Thymus (tissue), 11 donors: Measurements from ENCODE around the gene APP. TPM values are rescaled to one million over a fixed set of nuclear protein-coding genes. Genes with fewer than 3 reads are reported as not detected.

Experiments
- DNase-seq, 9 donors: peaks; one replicate each; pipeline ENCODE4 v3.0.0-alpha.2; 2013; ENCODE audit warnings: low spot score in 9 of 9, low read depth in 6 of 9, missing footprints in 1 of 9
- H3K27ac ChIP-seq, 2 donors: one replicate each; pipeline ENCODE4 v1.5.1; 2013; ENCODE audit warnings: control low read depth in 1 of 2, low read depth in 1 of 2, low read length in 1 of 2, mild to moderate bottlenecking in 1 of 2, moderate library complexity in 1 of 2
- H3K27me3 ChIP-seq, 2 donors: one replicate each; pipeline ENCODE4 v1.5.1; 2013; ENCODE audit warnings: low read length in 1 of 2; ENCODE audit not compliant: control insufficient read depth in 2 of 2, insufficient read depth in 1 of 2
- H3K36me3 ChIP-seq, 2 donors: one replicate each; pipeline ENCODE4 v1.5.1; 2013; ENCODE audit warnings: low read length in 1 of 2, mild to moderate bottlenecking in 1 of 2, moderate library complexity in 1 of 2; ENCODE audit not compliant: control insufficient read depth in 2 of 2, insufficient read depth in 2 of 2
- H3K4me1 ChIP-seq, 2 donors: one replicate each; pipeline ENCODE4 v1.5.1; 2013; ENCODE audit warnings: low read length in 2 of 2; ENCODE audit not compliant: control insufficient read depth in 2 of 2, insufficient read depth in 2 of 2
- H3K4me3 ChIP-seq, 2 donors: one replicate each; pipeline ENCODE4 v1.5.1; 2013; ENCODE audit warnings: low read length in 2 of 2, control low read depth in 1 of 2, mild to moderate bottlenecking in 1 of 2
- H3K9me3 ChIP-seq, 2 donors: one replicate each; pipeline ENCODE4 v1.5.1; 2013; ENCODE audit warnings: low read length in 1 of 2, mild to moderate bottlenecking in 1 of 2; ENCODE audit not compliant: control insufficient read depth in 2 of 2, insufficient read depth in 1 of 2
- WGBS: extraction: QIAGEN DNeasy Blood & Tissue Kit; methylation state at CpG from one replicate; pipeline ENCODE4 v1.1.7; 2013; 5-methylcytosine and 5-hydroxymethylcytosine counted together
- polyA plus RNA-seq: library from polyadenylated mRNA; stranded (reverse); fragments of 200-250 nt; gene quantifications from one replicate; pipeline ENCODE4 v1.2.3, GENCODE V29; 2013
- total RNA-seq: library from RNA; stranded (reverse); fragments of 120-200 nt; gene quantifications from one replicate; pipeline ENCODE4 v1.2.4, GENCODE V29; 2013
- donor health status: healthy.

Gene APP
- total and polyA plus RNA-seq, 2 donors = 110 to 152 TPM

GRCh38 chr21:25848309-25848708, 322.3 kb downstream of the APP start:
- 77% methylated on average over 2 of the region's 2 CpGs for WGBS
- peaks cover 0 to 4% of the 10 kb centered on the region in 2 donors for H3K9me3 ChIP-seq

GRCh38 chr21:25845729-25846256, 324.8 kb downstream of the APP start:
- Histone ChIP-seq H3K27me3 (no peaks in the 10 kb centered on the region), H3K4me1 (no peaks in the 10 kb centered on the region), H3K9me3 (peaks cover 0 to 4% of the 10 kb centered on the region in 2 donors), H3K36me3 (no peaks in the 10 kb centered on the region), H3K27ac (no peak overlapping the region), H3K4me3 (no peak overlapping the region)
- 94% methylated on average over 5 of the region's 5 CpGs for WGBS
- DNase-seq = no peak

More at GRCh38 chr21:25848309-25848708, 322.3 kb downstream of the APP start:
- H3K4me1 ChIP-seq = no peaks in the 10 kb centered on the region
- no peaks in the 10 kb centered on the region for H3K36me3 ChIP-seq
- no peak for DNase-seq
- no peaks in the 10 kb centered on the region for H3K27me3 ChIP-seq
- H3K4me3 ChIP-seq = no peak overlapping the region
- H3K27ac ChIP-seq = no peak overlapping the region

GRCh38 chr21:25842925-25843324, 327.6 kb downstream of the APP start:
- Histone ChIP-seq H3K4me3 (no peak overlapping the region), H3K9me3 (peaks cover 0 to 3% of the 10 kb centered on the region in 2 donors), H3K27ac (no peak overlapping the region), H3K4me1 (no peaks in the 10 kb centered on the region), H3K36me3 (no peaks in the 10 kb centered on the region), H3K27me3 (no peaks in the 10 kb centered on the region)
- DNase-seq = no peak
- 78% methylated on average over 3 of the region's 3 CpGs for WGBS

- H3K36me3 ChIP-seq = no peaks in the 10 kb centered on the region
- H3K4me1 ChIP-seq = no peaks in the 10 kb centered on the region
- no peak overlapping the region for H3K4me3 ChIP-seq
- peaks cover 0 to 5% of the 10 kb centered on the region in 2 donors for H3K9me3 ChIP-seq
- DNase-seq = no peak
- 95% methylated on average over 4 of the region's 4 CpGs for WGBS
- no peaks in the 10 kb centered on the region for H3K27me3 ChIP-seq
- H3K27ac ChIP-seq = no peak overlapping the region
Measured at GRCh38 chr21:25838809-25839208, 331.8 kb downstream of the APP start.

- no peaks in the 10 kb centered on the region for H3K36me3 ChIP-seq
- no peaks in the 10 kb centered on the region for H3K27me3 ChIP-seq
- no peak overlapping the region for H3K4me3 ChIP-seq
- DNase-seq = no peak
- no peaks in the 10 kb centered on the region for H3K4me1 ChIP-seq
- H3K9me3 ChIP-seq = peaks cover 2 to 12% of the 10 kb centered on the region in 2 donors
- no peak overlapping the region for H3K27ac ChIP-seq
- 86% methylated on average over 4 of the region's 4 CpGs for WGBS
Measured at GRCh38 chr21:25837533-25838265, 332.9 kb downstream of the APP start.

GRCh38 chr21:25836396-25836795, 334.2 kb downstream of the APP start:
- H3K27ac ChIP-seq = no peak overlapping the region
- WGBS = 88% methylated on average over 2 of the region's 2 CpGs
- H3K36me3 ChIP-seq = no peaks in the 10 kb centered on the region
- no peak for DNase-seq
- H3K4me1 ChIP-seq = no peaks in the 10 kb centered on the region
- no peak overlapping the region for H3K4me3 ChIP-seq
- peaks cover 2 to 12% of the 10 kb centered on the region in 2 donors for H3K9me3 ChIP-seq
- no peaks in the 10 kb centered on the region for H3K27me3 ChIP-seq

- no peaks in the 10 kb centered on the region for H3K27me3 ChIP-seq
- H3K36me3 ChIP-seq = no peaks in the 10 kb centered on the region
- no peak overlapping the region for H3K27ac ChIP-seq
- 93% methylated on average over 3 of the region's 3 CpGs for WGBS
- no peak overlapping the region for H3K4me3 ChIP-seq
- H3K4me1 ChIP-seq = no peaks in the 10 kb centered on the region
- peaks cover 2 to 10% of the 10 kb centered on the region in 2 donors for H3K9me3 ChIP-seq
- DNase-seq = no peak
Measured at GRCh38 chr21:25834381-25834780, 336.2 kb downstream of the APP start.

GRCh38 chr21:25831300-25831960, 339.1 kb downstream of the APP start:
- no peak for DNase-seq
- no peak overlapping the region for H3K4me3 ChIP-seq
- peaks cover 2 to 9% of the 10 kb centered on the region in 2 donors for H3K9me3 ChIP-seq
- 82% methylated on average over 2 of the region's 2 CpGs for WGBS
- no peaks in the 10 kb centered on the region for H3K27me3 ChIP-seq
- H3K4me1 ChIP-seq = no peaks in the 10 kb centered on the region
- H3K27ac ChIP-seq = no peak overlapping the region
- H3K36me3 ChIP-seq = no peaks in the 10 kb centered on the region
